OCI-LY1 (cell line): ENCODE data around the gene WASHC3.

Experiments used
- H2AFZ ChIP-seq: fragments of 200-600 bp; sonication (generic), shearing (Covaris generic); 2 replicates; pipeline ENCODE4 v1.6.0; 2014; ENCODE audit warnings: antibody characterized with exemption, mild to moderate bottlenecking, low read length
- H3F3A ChIP-seq: fragments of 200-600 bp; sonication (generic), shearing (Covaris generic); 2 replicates; pipeline ENCODE4 v1.6.0; 2014; ENCODE audit warnings: mild to moderate bottlenecking, antibody characterized with exemption, low read length, moderate library complexity; ENCODE audit not compliant: insufficient read depth
- H3K27ac ChIP-seq: fragments of 200-600 bp; sonication (generic); 2 replicates; pipeline ENCODE4 v1.5.1; 2014; ENCODE audit warnings: low read length, mixed run types, mild to moderate bottlenecking, low read depth; ENCODE audit not compliant: poor library complexity, severe bottlenecking
- H3K27me3 ChIP-seq: fragments of 200-600 bp; sonication (generic); 2 replicates; pipeline ENCODE4 v1.6.0; 2014; ENCODE audit warnings: antibody characterized with exemption, mild to moderate bottlenecking, low read length, moderate library complexity; ENCODE audit not compliant: insufficient read depth
- H3K36me3 ChIP-seq: fragments of 200-600 bp; sonication (generic); 2 replicates; pipeline ENCODE4 v1.6.1; 2014; ENCODE audit warnings: mild to moderate bottlenecking, antibody characterized with exemption, low read length, moderate library complexity, mixed read lengths; ENCODE audit not compliant: insufficient read depth
- H3K4me1 ChIP-seq: fragments of 200-600 bp; sonication (generic); 2 replicates; pipeline ENCODE4 v1.5.1; 2014; ENCODE audit warnings: mild to moderate bottlenecking, low read length, moderate library complexity; ENCODE audit not compliant: insufficient read depth, severe bottlenecking
- H3K4me2 ChIP-seq: fragments of 200-600 bp; sonication (generic), shearing (Covaris generic); 2 replicates; pipeline ENCODE4 v1.6.1; 2014; ENCODE audit warnings: low read length
- H3K4me3 ChIP-seq: fragments of 200-600 bp; sonication (generic); 2 replicates; pipeline ENCODE4 v1.5.1; 2014; ENCODE audit warnings: low read length, low read depth, mild to moderate bottlenecking, mixed read lengths; ENCODE audit not compliant: poor library complexity, severe bottlenecking
- H3K79me2 ChIP-seq: fragments of 200-600 bp; shearing (Covaris generic); 2 replicates; pipeline ENCODE4 v1.6.1; 2016; ENCODE audit warnings: mixed run types, low read length, mixed read lengths; ENCODE audit not compliant: insufficient read depth
- H3K9ac ChIP-seq: fragments of 200-600 bp; sonication (generic), shearing (Covaris generic); 2 replicates; pipeline ENCODE4 v1.6.1; 2014; ENCODE audit warnings: mild to moderate bottlenecking, low read length, mixed read lengths
- H3K9me2 ChIP-seq: fragments of 200-600 bp; sonication (generic), shearing (Covaris generic); 2 replicates; pipeline ENCODE4 v1.6.1; 2014; ENCODE audit warnings: low read depth, mild to moderate bottlenecking, low read length, mixed read lengths
- H3K9me3 ChIP-seq: fragments of 200-600 bp; shearing (Covaris generic); 2 replicates; pipeline ENCODE4 v1.6.1; 2014; ENCODE audit warnings: low read length, mixed read lengths
- H4K20me1 ChIP-seq: fragments of 200-600 bp; sonication (generic), shearing (Covaris generic); 2 replicates; pipeline ENCODE4 v1.6.0; 2016; ENCODE audit warnings: mild to moderate bottlenecking, low read length; ENCODE audit not compliant: insufficient read depth
- EZH2 ChIP-seq: fragments of 200-600 bp; sonication (generic), shearing (Covaris generic); IDR thresholded peaks from 2 replicates; pipeline ENCODE4 v1.8.0; 2017; ENCODE audit warnings: borderline replicate concordance, mixed run types, mild to moderate bottlenecking, antibody characterized with exemption, low read length, moderate library complexity, mixed read lengths
- TF ChIP-seq, protein P1 (sequence below): fragments of 200-600 bp; sonication (generic), shearing (Covaris generic); IDR thresholded peaks from 2 replicates; pipeline ENCODE4 v1.5.1; 2017; ENCODE audit warnings: mild to moderate bottlenecking, antibody characterized with exemption, low read length, moderate library complexity, mixed read lengths

WASHC3 gene

DNA sequence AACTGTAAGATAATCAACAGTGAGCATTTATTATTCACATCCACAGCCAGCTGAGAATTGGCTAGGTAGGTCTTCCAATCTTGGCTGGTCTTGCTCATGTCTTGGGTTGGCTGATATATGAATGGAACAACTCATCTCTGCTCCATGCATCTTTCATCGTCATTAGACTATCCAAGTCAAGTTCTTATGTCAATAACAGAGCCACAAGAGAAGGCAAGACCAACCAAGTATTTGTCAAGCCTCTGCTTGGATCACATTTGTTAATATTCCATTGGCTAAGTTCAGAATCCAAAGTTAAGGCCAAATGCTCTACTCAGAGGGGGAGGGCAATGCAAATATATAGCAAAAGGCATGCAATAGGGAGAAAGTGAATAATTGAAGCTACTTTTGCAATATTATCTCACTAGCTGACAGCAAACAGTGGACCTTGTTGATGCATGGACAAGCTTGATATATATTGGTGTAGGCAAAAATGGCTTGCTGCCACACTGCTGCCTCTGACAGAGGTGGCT is 53.1 kb downstream of the WASHC3 start:
- H3K4me1 ChIP-seq = peaks cover 17% of the 10 kb centered on the region
- H3K36me3 ChIP-seq = no peaks in the 10 kb centered on the region
- no peak overlapping the region for H3K27ac ChIP-seq
- H3K4me2 ChIP-seq = no peak overlapping the region
- no peaks in the 10 kb centered on the region for H3F3A ChIP-seq
- TF ChIP-seq, protein P1, sequence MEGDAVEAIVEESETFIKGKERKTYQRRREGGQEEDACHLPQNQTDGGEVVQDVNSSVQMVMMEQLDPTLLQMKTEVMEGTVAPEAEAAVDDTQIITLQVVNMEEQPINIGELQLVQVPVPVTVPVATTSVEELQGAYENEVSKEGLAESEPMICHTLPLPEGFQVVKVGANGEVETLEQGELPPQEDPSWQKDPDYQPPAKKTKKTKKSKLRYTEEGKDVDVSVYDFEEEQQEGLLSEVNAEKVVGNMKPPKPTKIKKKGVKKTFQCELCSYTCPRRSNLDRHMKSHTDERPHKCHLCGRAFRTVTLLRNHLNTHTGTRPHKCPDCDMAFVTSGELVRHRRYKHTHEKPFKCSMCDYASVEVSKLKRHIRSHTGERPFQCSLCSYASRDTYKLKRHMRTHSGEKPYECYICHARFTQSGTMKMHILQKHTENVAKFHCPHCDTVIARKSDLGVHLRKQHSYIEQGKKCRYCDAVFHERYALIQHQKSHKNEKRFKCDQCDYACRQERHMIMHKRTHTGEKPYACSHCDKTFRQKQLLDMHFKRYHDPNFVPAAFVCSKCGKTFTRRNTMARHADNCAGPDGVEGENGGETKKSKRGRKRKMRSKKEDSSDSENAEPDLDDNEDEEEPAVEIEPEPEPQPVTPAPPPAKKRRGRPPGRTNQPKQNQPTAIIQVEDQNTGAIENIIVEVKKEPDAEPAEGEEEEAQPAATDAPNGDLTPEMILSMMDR = no peak
- no peak for TF ChIP-seq EZH2
- no peaks in the 10 kb centered on the region for H3K9me2 ChIP-seq
- no peak overlapping the region for H3K9ac ChIP-seq
- no peak overlapping the region for H2AFZ ChIP-seq
- no peaks in the 10 kb centered on the region for H3K79me2 ChIP-seq
- no peaks in the 10 kb centered on the region for H3K9me3 ChIP-seq
- H3K4me3 ChIP-seq = no peak overlapping the region
- no peaks in the 10 kb centered on the region for H3K27me3 ChIP-seq
- H4K20me1 ChIP-seq = no peaks in the 10 kb centered on the region

DNA sequence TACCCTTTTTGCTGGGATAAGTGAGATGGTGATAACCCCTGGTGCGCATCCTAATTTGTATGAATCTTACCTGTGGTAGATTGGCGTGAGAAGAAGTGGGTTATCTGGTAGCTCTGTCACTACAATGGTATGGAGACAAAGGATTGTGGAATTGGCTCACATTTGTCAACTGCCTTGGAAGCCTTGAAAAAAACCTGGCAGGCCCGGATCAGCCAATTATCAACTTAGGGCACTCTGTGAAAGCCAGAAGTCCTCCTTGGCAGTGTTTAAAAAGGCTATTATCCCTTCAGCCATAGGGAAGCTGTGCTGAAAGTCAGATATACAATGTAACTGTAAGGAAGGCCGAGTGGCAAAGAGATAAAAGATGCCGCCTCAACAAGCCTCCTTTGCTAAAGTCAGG is 56.5 kb downstream of the WASHC3 start:
- no peaks in the 10 kb centered on the region for H3K9me2 ChIP-seq
- no peaks in the 10 kb centered on the region for H3K27me3 ChIP-seq
- no peaks in the 10 kb centered on the region for H3K79me2 ChIP-seq
- H3K4me2 ChIP-seq = no peak overlapping the region
- no peaks in the 10 kb centered on the region for H4K20me1 ChIP-seq
- no peak for TF ChIP-seq EZH2
- TF ChIP-seq, protein P1 = no peak
- no peak overlapping the region for H3K27ac ChIP-seq
- H3K4me3 ChIP-seq = no peak overlapping the region
- H3F3A ChIP-seq = no peaks in the 10 kb centered on the region
- H3K36me3 ChIP-seq = no peaks in the 10 kb centered on the region
- no peak overlapping the region for H2AFZ ChIP-seq
- H3K4me1 ChIP-seq = peaks cover 5% of the 10 kb centered on the region
- no peak overlapping the region for H3K9ac ChIP-seq
- no peaks in the 10 kb centered on the region for H3K9me3 ChIP-seq

DNA sequence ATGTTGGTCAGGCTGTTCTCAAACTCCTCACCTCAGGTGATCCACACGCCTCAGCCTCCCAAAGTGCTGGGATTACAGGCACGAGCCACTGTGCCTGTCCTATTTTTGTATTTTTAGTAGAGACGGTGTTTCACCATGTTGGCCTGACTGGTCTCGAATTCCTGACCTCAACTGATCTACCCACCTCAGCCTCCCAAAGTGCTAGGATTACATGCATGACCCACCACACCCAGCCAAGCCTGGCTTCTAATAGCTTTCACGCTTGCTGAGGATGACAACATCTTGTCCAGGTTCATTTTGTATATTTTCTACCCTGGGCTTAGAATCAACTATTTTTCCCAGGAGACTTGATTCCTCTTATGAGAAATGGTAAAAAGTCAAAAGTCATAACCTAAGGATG is 64.7 kb downstream of the WASHC3 start:
- no peak overlapping the region for H3K27ac ChIP-seq
- H3K79me2 ChIP-seq = no peaks in the 10 kb centered on the region
- H3K9ac ChIP-seq = no peak overlapping the region
- no peaks in the 10 kb centered on the region for H3K36me3 ChIP-seq
- H3K27me3 ChIP-seq = no peaks in the 10 kb centered on the region
- H3K4me1 ChIP-seq = no peaks in the 10 kb centered on the region
- no peak for TF ChIP-seq EZH2
- H3K9me2 ChIP-seq = no peaks in the 10 kb centered on the region
- no peak overlapping the region for H3K4me2 ChIP-seq
- H3K4me3 ChIP-seq = no peak overlapping the region
- no peaks in the 10 kb centered on the region for H3K9me3 ChIP-seq
- H3F3A ChIP-seq = no peaks in the 10 kb centered on the region
- H2AFZ ChIP-seq = no peak overlapping the region
- H4K20me1 ChIP-seq = no peaks in the 10 kb centered on the region

DNA sequence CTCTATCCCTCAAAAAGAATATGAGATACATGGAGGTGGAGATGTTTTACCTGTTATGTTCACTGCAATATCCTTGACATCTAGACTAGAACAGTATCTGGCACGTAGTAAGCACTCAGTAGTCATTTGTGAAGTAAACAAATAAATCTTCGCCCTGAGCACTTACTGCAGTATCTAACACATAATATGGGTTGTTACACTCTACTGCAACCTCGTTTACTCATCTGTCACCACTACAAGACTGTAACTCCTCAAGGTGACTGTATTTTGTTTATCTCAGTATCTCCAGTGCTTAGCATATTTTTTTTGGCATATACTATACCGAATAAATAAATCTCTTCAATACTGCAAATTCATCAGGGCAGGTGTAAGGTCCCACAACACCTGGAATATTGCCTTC is 66.1 kb downstream of the WASHC3 start:
- Histone ChIP-seq H3F3A (no peaks in the 10 kb centered on the region), H3K27ac (no peak overlapping the region), H3K36me3 (no peaks in the 10 kb centered on the region), H3K4me3 (no peak overlapping the region), H3K27me3 (no peaks in the 10 kb centered on the region), H4K20me1 (no peaks in the 10 kb centered on the region), H3K9me3 (no peaks in the 10 kb centered on the region), H3K4me1 (no peaks in the 10 kb centered on the region), H3K9me2 (no peaks in the 10 kb centered on the region), H3K9ac (no peak overlapping the region), H3K79me2 (no peaks in the 10 kb centered on the region), H2AFZ (no peak overlapping the region), H3K4me2 (no peak overlapping the region)
- TF ChIP-seq, protein P1 = no peak
- TF ChIP-seq EZH2 = no peak
